GM23338 (cell line): ENCODE data around the gene UBQLN1. TPM values are rescaled to one million over a fixed set of nuclear protein-coding genes. Genes with fewer than 3 reads are reported as not detected.

Source experiments
- ATAC-seq: fragments of 200-7000 bp; cut with Tn5 transposase; 3 replicates; pipeline ENCODE4 v1.9.1; 2020
- DNase-seq: peaks from one replicate; pipeline ENCODE4 v3.0.0-alpha.2; 2015; ENCODE audit warnings: low spot score
- H2AFZ ChIP-seq: fragments of 200-600 bp; sonication (generic); 2 replicates; pipeline ENCODE4 v1.8.0; 2016; ENCODE audit warnings: antibody characterized with exemption, mild to moderate bottlenecking, moderate library complexity
- H3F3A ChIP-seq: fragments of 200-600 bp; sonication (generic); replicated peaks from 2 replicates; pipeline ENCODE4 v1.8.0; 2017; ENCODE audit warnings: antibody characterized with exemption, mixed run types, low read depth
- H3K27ac ChIP-seq: fragments of 200-600 bp; sonication (generic); 2 replicates; pipeline ENCODE4 v1.6.1; 2016; ENCODE audit warnings: low read depth
- H3K27me3 ChIP-seq: fragments of 200-600 bp; sonication (generic); 2 replicates; pipeline ENCODE4 v1.8.0; 2016; ENCODE audit warnings: mild to moderate bottlenecking, mixed run types, moderate library complexity; ENCODE audit not compliant: insufficient read depth
- H3K36me3 ChIP-seq: fragments of 200-600 bp; sonication (generic); 2 replicates; pipeline ENCODE4 v1.8.0; 2016; ENCODE audit warnings: mild to moderate bottlenecking; ENCODE audit not compliant: insufficient read depth
- H3K4me1 ChIP-seq: fragments of 200-600 bp; sonication (generic); 2 replicates; pipeline ENCODE4 v1.8.0; 2016; ENCODE audit warnings: mild to moderate bottlenecking, moderate library complexity; ENCODE audit not compliant: insufficient read depth
- H3K4me2 ChIP-seq: fragments of 200-600 bp; sonication (generic); 2 replicates; pipeline ENCODE4 v1.7.1; 2017; ENCODE audit warnings: mixed run types
- H3K4me3 ChIP-seq: fragments of 200-600 bp; sonication (generic); 2 replicates; pipeline ENCODE4 v1.6.1; 2016; ENCODE audit warnings: mixed run types
- H3K79me2 ChIP-seq: fragments of 200-600 bp; sonication (generic); replicated peaks from 2 replicates; pipeline ENCODE4 v1.8.0; 2017; ENCODE audit warnings: mild to moderate bottlenecking; ENCODE audit not compliant: insufficient read depth
- H3K9me2 ChIP-seq: fragments of 200-600 bp; sonication (generic); 2 replicates; pipeline ENCODE4 v1.8.0; 2017; ENCODE audit not compliant: insufficient read depth
- H4K20me1 ChIP-seq: fragments of 200-600 bp; sonication (generic); replicated peaks from 2 replicates; pipeline ENCODE4 v1.8.0; 2017; ENCODE audit warnings: mild to moderate bottlenecking; ENCODE audit not compliant: insufficient read depth
- H3K27ac Mint-ChIP-seq: 2 replicates; pipeline ENCODE4 v1.8.0; 2020; ENCODE audit warnings: inconsistent platforms, mild to moderate bottlenecking, moderate library complexity, mixed read lengths
- H3K27me3 Mint-ChIP-seq: 3 replicates; pipeline ENCODE4 v1.8.0; 2022; ENCODE audit warnings: low read depth, mild to moderate bottlenecking, moderate library complexity, mixed read lengths, inconsistent platforms; ENCODE audit not compliant: insufficient read depth, poor library complexity
- H3K36me3 Mint-ChIP-seq: 3 replicates; pipeline ENCODE4 v1.8.0; 2021; ENCODE audit warnings: low read depth, mild to moderate bottlenecking, inconsistent platforms, moderate library complexity, mixed read lengths
- H3K4me1 Mint-ChIP-seq: 3 replicates; pipeline ENCODE4 v1.8.0; 2020; ENCODE audit warnings: mild to moderate bottlenecking, inconsistent platforms, mixed read lengths
- H3K4me3 Mint-ChIP-seq: 3 replicates; pipeline ENCODE4 v1.8.0; 2021; ENCODE audit warnings: moderate library complexity, mild to moderate bottlenecking, inconsistent platforms, mixed read lengths
- H3K9me3 Mint-ChIP-seq: 3 replicates; pipeline ENCODE4 v1.8.0; 2020; ENCODE audit warnings: moderate library complexity, mild to moderate bottlenecking, inconsistent platforms, mixed read lengths
- EZH2 ChIP-seq: fragments of 200-600 bp; sonication (generic); IDR thresholded peaks from one replicate; pipeline ENCODE4 v1.8.0; 2017; ENCODE audit warnings: antibody characterized with exemption, mild to moderate bottlenecking, low read depth; ENCODE audit not compliant: unreplicated experiment
- EZH2phosphoT487 ChIP-seq: fragments of 200-600 bp; sonication (generic); IDR thresholded peaks from one replicate; pipeline ENCODE4 v1.8.1; 2018; ENCODE audit warnings: antibody characterized with exemption; ENCODE audit not compliant: unreplicated experiment
- NANOG ChIP-seq: IDR thresholded peaks from 2 replicates; pipeline ENCODE4 v1.6.1; 2016; ENCODE audit warnings: antibody characterized with exemption, borderline replicate concordance
- POLR2AphosphoS5 ChIP-seq: IDR thresholded peaks from 2 replicates; pipeline ENCODE4 v1.6.1; 2016; ENCODE audit warnings: antibody characterized with exemption, low read depth
- ZNF331 ChIP-seq: fragments of 250-450 bp; sonication (Bioruptor Pico); IDR thresholded peaks from 2 replicates; pipeline ENCODE4 v1.5.0; 2020; ENCODE audit warnings: low read depth, mild to moderate bottlenecking, moderate library complexity
- polyA plus RNA-seq: library from polyadenylated mRNA; unstranded; fragments of >200 nt; fragmentation: Nextera tagmentation; extraction: Ambion mirVana; gene quantifications from 2 replicates; pipeline ENCODE4 v1.2.1, GENCODE V29; 2016
- total RNA-seq: library from RNA; depleted of rRNA; stranded (reverse); fragments of >200 nt; shearing (Covaris generic); gene quantifications from 2 replicates; pipeline ENCODE4 v1.2.3, GENCODE V29; 2014
- TF ChIP-seq, protein P1 (sequence below), 2 experiments: fragments of 200-600 bp in 1 of 2; sonication (generic) in 1 of 2; conservative IDR thresholded peaks; 2 replicates each; pipeline versions ENCODE4 v1.5.1 to v1.6.1; 2016 to 2017; ENCODE audit warnings: antibody characterized with exemption in 2 of 2, low read depth in 2 of 2, mild to moderate bottlenecking in 2 of 2, moderate library complexity in 1 of 2
- TF ChIP-seq, protein P2 (sequence below): IDR thresholded peaks from 2 replicates; pipeline ENCODE4 v1.6.1; 2016; ENCODE audit warnings: antibody characterized with exemption
- TF ChIP-seq, protein P3 (sequence below): IDR thresholded peaks from one replicate; pipeline ENCODE4 v1.6.1; 2018; ENCODE audit warnings: antibody characterized with exemption; ENCODE audit not compliant: unreplicated experiment

UBQLN1 gene
- total and polyA plus RNA-seq, 2 experiments from 2014 or later: 90.5 to 168 TPM

DNA sequence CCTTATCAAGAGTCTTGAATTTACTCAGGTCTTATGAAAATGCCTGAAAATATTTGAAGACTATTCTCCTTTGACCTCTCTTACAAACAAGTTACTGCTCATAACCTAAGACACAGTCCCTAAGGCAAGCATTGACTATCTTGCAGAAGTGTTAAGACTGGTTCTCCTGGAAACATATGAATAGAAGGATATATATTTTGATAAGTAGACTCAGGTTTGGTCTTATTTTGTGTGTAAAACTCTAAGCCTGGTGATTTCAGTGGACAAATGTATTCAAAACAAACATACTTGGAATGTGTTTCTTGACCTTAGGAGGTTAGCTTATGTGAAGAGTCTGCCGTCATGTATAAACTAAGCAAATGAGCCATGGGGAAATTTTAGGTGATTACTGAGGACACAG, 7.5 kb upstream of the UBQLN1 start:
- peaks cover 15% of the 10 kb centered on the region; the same call in 2 of the 3 replicates for H3K9me3 Mint-ChIP-seq
- TF ChIP-seq, protein P1, sequence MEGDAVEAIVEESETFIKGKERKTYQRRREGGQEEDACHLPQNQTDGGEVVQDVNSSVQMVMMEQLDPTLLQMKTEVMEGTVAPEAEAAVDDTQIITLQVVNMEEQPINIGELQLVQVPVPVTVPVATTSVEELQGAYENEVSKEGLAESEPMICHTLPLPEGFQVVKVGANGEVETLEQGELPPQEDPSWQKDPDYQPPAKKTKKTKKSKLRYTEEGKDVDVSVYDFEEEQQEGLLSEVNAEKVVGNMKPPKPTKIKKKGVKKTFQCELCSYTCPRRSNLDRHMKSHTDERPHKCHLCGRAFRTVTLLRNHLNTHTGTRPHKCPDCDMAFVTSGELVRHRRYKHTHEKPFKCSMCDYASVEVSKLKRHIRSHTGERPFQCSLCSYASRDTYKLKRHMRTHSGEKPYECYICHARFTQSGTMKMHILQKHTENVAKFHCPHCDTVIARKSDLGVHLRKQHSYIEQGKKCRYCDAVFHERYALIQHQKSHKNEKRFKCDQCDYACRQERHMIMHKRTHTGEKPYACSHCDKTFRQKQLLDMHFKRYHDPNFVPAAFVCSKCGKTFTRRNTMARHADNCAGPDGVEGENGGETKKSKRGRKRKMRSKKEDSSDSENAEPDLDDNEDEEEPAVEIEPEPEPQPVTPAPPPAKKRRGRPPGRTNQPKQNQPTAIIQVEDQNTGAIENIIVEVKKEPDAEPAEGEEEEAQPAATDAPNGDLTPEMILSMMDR (conservative IDR thresholded peaks at IDR 0.05; ENCODE audit: low read depth in 2 of 2): no peak
- TF ChIP-seq POLR2AphosphoS5 (no peak), EZH2 (no peak), NANOG (no peak)
- TF ChIP-seq, protein P2, sequence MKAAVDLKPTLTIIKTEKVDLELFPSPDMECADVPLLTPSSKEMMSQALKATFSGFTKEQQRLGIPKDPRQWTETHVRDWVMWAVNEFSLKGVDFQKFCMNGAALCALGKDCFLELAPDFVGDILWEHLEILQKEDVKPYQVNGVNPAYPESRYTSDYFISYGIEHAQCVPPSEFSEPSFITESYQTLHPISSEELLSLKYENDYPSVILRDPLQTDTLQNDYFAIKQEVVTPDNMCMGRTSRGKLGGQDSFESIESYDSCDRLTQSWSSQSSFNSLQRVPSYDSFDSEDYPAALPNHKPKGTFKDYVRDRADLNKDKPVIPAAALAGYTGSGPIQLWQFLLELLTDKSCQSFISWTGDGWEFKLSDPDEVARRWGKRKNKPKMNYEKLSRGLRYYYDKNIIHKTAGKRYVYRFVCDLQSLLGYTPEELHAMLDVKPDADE: no peak
- H3F3A ChIP-seq: no peaks in the 10 kb centered on the region

DNA sequence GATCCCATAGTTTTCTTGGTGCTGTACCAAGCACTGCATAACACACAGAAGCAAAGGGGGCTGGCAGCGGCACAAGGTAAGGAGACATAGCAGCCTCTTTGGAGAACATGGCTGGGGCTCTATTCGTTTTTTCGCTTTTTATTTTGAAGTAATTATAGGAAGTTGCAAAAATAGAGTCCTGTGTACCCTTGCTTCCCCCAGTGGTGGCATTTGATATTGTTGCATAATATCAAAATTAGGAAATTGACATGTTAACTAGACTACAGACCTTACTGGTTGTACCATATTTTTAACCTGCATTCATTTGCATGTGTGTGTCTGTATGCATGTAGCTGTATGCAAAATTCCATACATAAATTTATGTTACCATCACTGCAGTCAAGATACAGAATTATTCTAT, 6.6 kb upstream of the UBQLN1 start:
- H3K4me1 Mint-ChIP-seq: no peaks in the 10 kb centered on the region
- Histone ChIP-seq H3K4me3 (no peak overlapping the region), H3K4me2 (no peak overlapping the region), H3K27ac (no peak overlapping the region), H3F3A (no peaks in the 10 kb centered on the region), H3K27me3 (no peaks in the 10 kb centered on the region), H4K20me1 (no peaks in the 10 kb centered on the region), H2AFZ (no peak overlapping the region), H3K4me1 (no peaks in the 10 kb centered on the region), H3K9me2 (no peaks in the 10 kb centered on the region), H3K79me2 (no peaks in the 10 kb centered on the region), H3K36me3 (no peaks in the 10 kb centered on the region)
- H3K27me3 Mint-ChIP-seq: no peaks in the 10 kb centered on the region
- no peak for TF ChIP-seq EZH2phosphoT487
- TF ChIP-seq, protein P3, sequence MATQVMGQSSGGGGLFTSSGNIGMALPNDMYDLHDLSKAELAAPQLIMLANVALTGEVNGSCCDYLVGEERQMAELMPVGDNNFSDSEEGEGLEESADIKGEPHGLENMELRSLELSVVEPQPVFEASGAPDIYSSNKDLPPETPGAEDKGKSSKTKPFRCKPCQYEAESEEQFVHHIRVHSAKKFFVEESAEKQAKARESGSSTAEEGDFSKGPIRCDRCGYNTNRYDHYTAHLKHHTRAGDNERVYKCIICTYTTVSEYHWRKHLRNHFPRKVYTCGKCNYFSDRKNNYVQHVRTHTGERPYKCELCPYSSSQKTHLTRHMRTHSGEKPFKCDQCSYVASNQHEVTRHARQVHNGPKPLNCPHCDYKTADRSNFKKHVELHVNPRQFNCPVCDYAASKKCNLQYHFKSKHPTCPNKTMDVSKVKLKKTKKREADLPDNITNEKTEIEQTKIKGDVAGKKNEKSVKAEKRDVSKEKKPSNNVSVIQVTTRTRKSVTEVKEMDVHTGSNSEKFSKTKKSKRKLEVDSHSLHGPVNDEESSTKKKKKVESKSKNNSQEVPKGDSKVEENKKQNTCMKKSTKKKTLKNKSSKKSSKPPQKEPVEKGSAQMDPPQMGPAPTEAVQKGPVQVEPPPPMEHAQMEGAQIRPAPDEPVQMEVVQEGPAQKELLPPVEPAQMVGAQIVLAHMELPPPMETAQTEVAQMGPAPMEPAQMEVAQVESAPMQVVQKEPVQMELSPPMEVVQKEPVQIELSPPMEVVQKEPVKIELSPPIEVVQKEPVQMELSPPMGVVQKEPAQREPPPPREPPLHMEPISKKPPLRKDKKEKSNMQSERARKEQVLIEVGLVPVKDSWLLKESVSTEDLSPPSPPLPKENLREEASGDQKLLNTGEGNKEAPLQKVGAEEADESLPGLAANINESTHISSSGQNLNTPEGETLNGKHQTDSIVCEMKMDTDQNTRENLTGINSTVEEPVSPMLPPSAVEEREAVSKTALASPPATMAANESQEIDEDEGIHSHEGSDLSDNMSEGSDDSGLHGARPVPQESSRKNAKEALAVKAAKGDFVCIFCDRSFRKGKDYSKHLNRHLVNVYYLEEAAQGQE: no peak
- TF ChIP-seq, protein P1 (conservative IDR thresholded peaks at IDR 0.05; ENCODE audit: low read depth in 2 of 2): peak in 1 of 2 experiments; percentile 19; a peak in 1 of 4 replicates
- no peak for TF ChIP-seq ZNF331
- TF ChIP-seq, protein P2: no peak
- no peak overlapping the region for H3K4me3 Mint-ChIP-seq
- peaks cover 15% of the 10 kb centered on the region; the same call in 2 of the 3 replicates for H3K9me3 Mint-ChIP-seq
- H3K36me3 Mint-ChIP-seq: 0 out of 3 replicates have a peak, but pooled peaks cover 2% of the 10 kb centered on the region
- H3K27ac Mint-ChIP-seq: no peak overlapping the region
- ATAC-seq (no peak), DNase-seq (no peak)

More for the DNA sequence above, 7.5 kb upstream of the UBQLN1 start:
- no peaks in the 10 kb centered on the region for H3K27me3 ChIP-seq
- Mint-ChIP-seq H3K27ac (no peak overlapping the region), H3K36me3 (0 out of 3 replicates have a peak, but pooled peaks cover 2% of the 10 kb centered on the region), H3K4me1 (no peaks in the 10 kb centered on the region), H3K27me3 (peaks cover 2% of the 10 kb centered on the region), H3K4me3 (no peak overlapping the region)
- no peaks in the 10 kb centered on the region for H3K36me3 ChIP-seq
- no peaks in the 10 kb centered on the region for H3K4me1 ChIP-seq
- H3K27ac ChIP-seq: no peak overlapping the region
- ATAC-seq: no peak
- no peaks in the 10 kb centered on the region for H3K9me2 ChIP-seq
- DNase-seq: no peak
- H3K4me2 ChIP-seq: no peak overlapping the region
- no peak overlapping the region for H3K4me3 ChIP-seq
- H2AFZ ChIP-seq: no peak overlapping the region
- H3K79me2 ChIP-seq: no peaks in the 10 kb centered on the region
- H4K20me1 ChIP-seq: no peaks in the 10 kb centered on the region
